Dermis microvascular lymphatic vessel endothelial cell (primary cell): ENCODE measurements around the gene ST8SIA3. TPM values are rescaled to one million over a fixed set of nuclear protein-coding genes. Genes with fewer than 3 reads are reported as not detected.
"Not testable (repeated sequence)": the region's sequence is repeated elsewhere in the genome, so short reads cannot be mapped to it uniquely, and the experiment has no call there.

Experiments
- DNase-seq, 2 donors: peaks; one replicate each; pipeline versions ENCODE4 v3.0.0 to v3.0.0-alpha.2; 2010; ENCODE audit warnings: low read depth in 2 of 2
- total RNA-seq: library from RNA; depleted of rRNA; stranded (reverse); fragments of >200 nt; gene quantifications from 2 replicates; pipeline ENCODE4 v1.2.1, GENCODE V29; 2014

Gene ST8SIA3
- total RNA-seq, 1 donor from 2014 or later: not detected

- DNase-seq: no peak
Observed at GRCh38 chr18:57364460-57364859, 12.1 kb downstream of the ST8SIA3 start.

- DNase-seq: no peak
Observed at GRCh38 chr18:57366528-57367081, 14.2 kb downstream of the ST8SIA3 start.

- no peak for DNase-seq
Observed at GRCh38 chr18:57372444-57372843, 20.1 kb downstream of the ST8SIA3 start.

GRCh38 chr18:57373017-57373416 is 20.7 kb downstream of the ST8SIA3 start:
- DNase-seq: no peak

GRCh38 chr18:57376503-57376902 is 24.1 kb downstream of the ST8SIA3 start:
- DNase-seq: no peak

GRCh38 chr18:57389271-57389670 is 36.9 kb downstream of the ST8SIA3 start:
- DNase-seq: no peak

GRCh38 chr18:57390044-57390443 is 37.7 kb downstream of the ST8SIA3 start:
- DNase-seq: no peak

GRCh38 chr18:57394749-57395148 is 42.4 kb downstream of the ST8SIA3 start:
- DNase-seq: not testable (repeated sequence)

GRCh38 chr18:57396831-57397230 is 44.5 kb downstream of the ST8SIA3 start:
- not testable (repeated sequence) for DNase-seq

GRCh38 chr18:57397440-57398132 is 45.2 kb downstream of the ST8SIA3 start:
- DNase-seq: no peak

- DNase-seq: no peak
Observed at GRCh38 chr18:57404345-57404744, 52.0 kb downstream of the ST8SIA3 start.

- no peak for DNase-seq
Observed at GRCh38 chr18:57409650-57410049, 57.3 kb downstream of the ST8SIA3 start.

GRCh38 chr18:57410749-57411148 is 58.4 kb downstream of the ST8SIA3 start:
- DNase-seq: no peak

- DNase-seq: no peak
Observed at GRCh38 chr18:57416542-57416941, 64.2 kb downstream of the ST8SIA3 start.

Other genes with a start within 250 kb of the ST8SIA3 start
- gene BOD1L2, start 205.5 kb upstream of the ST8SIA3 start, total RNA-seq: not detected in 2 replicates
- gene ONECUT2, start 82.8 kb downstream of the ST8SIA3 start, total RNA-seq: under 0.01 TPM in 1 of 2 replicates, not detected in the other
- gene FECH, start 234.1 kb downstream of the ST8SIA3 start, total RNA-seq: 34.9 and 47.6 TPM in 2 replicates